Measurements from ENCODE around the gene SF3B3.
A peak's percentile ranks its signal among the peaks of the same experiment; 100 is the strongest.

Gene SF3B3

DNA sequence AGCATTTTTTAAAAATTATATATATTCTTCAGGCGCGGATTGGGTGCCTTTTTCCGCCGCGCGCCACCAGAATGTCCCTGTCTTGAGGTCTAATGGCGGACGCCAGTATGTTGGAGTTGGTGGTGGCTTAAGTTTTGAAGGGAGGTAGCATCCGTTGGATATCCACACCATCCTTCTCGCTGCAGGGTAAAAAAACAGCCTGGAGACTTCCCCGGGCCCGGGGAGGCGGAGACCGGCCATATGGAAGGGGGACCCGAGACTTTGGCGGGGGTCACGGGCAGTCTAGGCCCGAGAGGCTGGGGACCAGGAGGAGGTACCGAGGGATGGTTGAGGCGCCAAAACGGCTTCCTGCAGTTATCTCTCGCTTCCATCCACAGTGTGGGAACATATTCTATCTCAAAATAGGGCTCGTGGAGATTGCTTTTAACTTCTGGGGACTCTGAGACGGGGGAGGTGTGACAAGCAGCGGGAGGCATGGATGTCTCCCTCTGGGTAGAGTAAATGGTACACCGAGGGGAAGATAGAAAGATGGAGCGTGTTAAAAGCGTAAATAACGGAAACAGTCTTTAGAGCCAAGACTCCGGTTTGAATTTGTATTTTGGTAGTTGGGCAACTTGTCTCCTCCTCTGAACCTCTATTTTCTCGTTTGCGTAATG is at the start of gene SF3B3:
Gene SF3B3 (plus strand): TSS at position 74 of the 656 bp plus-strand sequence. CDS start 2,841 bp downstream, outside the sequence.
- Histone ChIP-seq H3K36me3 (ENCODE audit: control insufficient read depth in 1 of 2, insufficient read depth in 2 of 2, low read length in 2 of 2) (peaks cover 12 to 18% of the 10 kb centered on the region in 2 donors), H3K27me3 (ENCODE audit: control insufficient read depth in 1 of 2, insufficient read depth in 2 of 2, low read length in 2 of 2) (no peaks in the 10 kb centered on the region), H3K4me3 (ENCODE audit: low read depth in 1 of 2, low read length in 2 of 2) (peak within 1 kb of the TSS; percentile 98 to 100), H3K27ac (ENCODE audit: low read depth, low read length) (peak within 1 kb of the TSS; percentile 71), H3K4me1 (ENCODE audit: control insufficient read depth in 1 of 2, insufficient read depth in 2 of 2, low read length in 2 of 2) (peaks cover 26 to 30% of the 10 kb centered on the region in 2 donors), H3K9me3 (ENCODE audit: control insufficient read depth in 1 of 2, low read length in 2 of 2) (no peaks in the 10 kb centered on the region), H3K9ac (ENCODE audit: low read depth in 1 of 2, low read length in 2 of 2) (peak within 1 kb of the TSS; percentile 87 to 90)

DNA sequence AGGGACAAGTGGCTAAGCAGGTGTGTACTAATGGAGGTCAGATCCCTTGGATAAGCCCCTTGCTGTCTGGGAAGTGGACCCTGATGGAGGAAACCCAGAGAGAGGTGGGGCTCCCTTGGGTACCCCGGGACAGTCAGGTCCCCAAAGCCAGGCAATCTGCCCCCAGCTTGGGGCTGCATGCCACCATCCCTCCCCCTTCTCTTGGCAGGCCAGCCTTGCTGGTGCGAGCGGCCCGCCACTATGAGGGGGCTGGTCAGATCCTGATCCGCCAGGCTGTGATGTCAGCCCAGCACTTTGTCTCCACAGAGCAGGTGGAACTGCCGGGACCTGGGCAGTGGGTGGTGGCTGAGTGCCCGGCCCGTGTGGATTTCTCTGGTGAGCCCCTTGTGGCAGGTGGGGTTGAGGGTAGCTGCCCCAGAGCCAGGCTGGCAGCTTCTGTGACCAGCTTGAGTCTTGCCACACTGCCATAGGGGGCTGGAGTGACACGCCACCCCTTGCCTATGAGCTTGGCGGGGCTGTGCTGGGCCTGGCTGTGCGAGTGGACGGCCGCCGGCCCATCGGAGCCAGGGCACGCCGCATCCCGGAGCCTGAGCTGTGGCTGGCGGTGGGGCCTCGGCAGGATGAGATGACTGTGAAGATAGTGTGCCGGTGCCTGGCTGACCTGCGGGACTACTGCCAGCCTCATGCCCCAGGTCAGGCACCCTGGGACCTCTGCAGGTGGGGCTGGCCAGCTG is 49.1 kb upstream of the SF3B3 start:
- H3K36me3 ChIP-seq (ENCODE audit: control insufficient read depth in 1 of 2, insufficient read depth in 2 of 2, low read length in 2 of 2) = peaks cover 15 to 61% of the 10 kb centered on the region in 2 donors
- H3K27ac ChIP-seq (ENCODE audit: low read depth, low read length) = no peak overlapping the region
- no peaks in the 10 kb centered on the region for H3K9me3 ChIP-seq (ENCODE audit: control insufficient read depth in 1 of 2, low read length in 2 of 2)
- peaks cover 6 to 8% of the 10 kb centered on the region in 2 donors for H3K4me1 ChIP-seq (ENCODE audit: control insufficient read depth in 1 of 2, insufficient read depth in 2 of 2, low read length in 2 of 2)
- no peaks in the 10 kb centered on the region for H3K27me3 ChIP-seq (ENCODE audit: control insufficient read depth in 1 of 2, insufficient read depth in 2 of 2, low read length in 2 of 2)
- no peak overlapping the region for H3K4me3 ChIP-seq (ENCODE audit: low read depth in 1 of 2, low read length in 2 of 2)
- H3K9ac ChIP-seq (ENCODE audit: low read depth in 1 of 2, low read length in 2 of 2) = no peak overlapping the region

GRCh38 chr16:70475054-70475871 is 48.4 kb upstream of the SF3B3 start:
- peaks cover 7 to 8% of the 10 kb centered on the region in 2 donors for H3K4me1 ChIP-seq (ENCODE audit: control insufficient read depth in 1 of 2, insufficient read depth in 2 of 2, low read length in 2 of 2)
- H3K27me3 ChIP-seq (ENCODE audit: control insufficient read depth in 1 of 2, insufficient read depth in 2 of 2, low read length in 2 of 2) = no peaks in the 10 kb centered on the region
- no peak overlapping the region for H3K4me3 ChIP-seq (ENCODE audit: low read depth in 1 of 2, low read length in 2 of 2)
- no peak overlapping the region for H3K9ac ChIP-seq (ENCODE audit: low read depth in 1 of 2, low read length in 2 of 2)
- no peaks in the 10 kb centered on the region for H3K9me3 ChIP-seq (ENCODE audit: control insufficient read depth in 1 of 2, low read length in 2 of 2)
- H3K36me3 ChIP-seq (ENCODE audit: control insufficient read depth in 1 of 2, insufficient read depth in 2 of 2, low read length in 2 of 2) = peaks cover 14 to 65% of the 10 kb centered on the region in 2 donors
- H3K27ac ChIP-seq (ENCODE audit: low read depth, low read length) = no peak overlapping the region

DNA sequence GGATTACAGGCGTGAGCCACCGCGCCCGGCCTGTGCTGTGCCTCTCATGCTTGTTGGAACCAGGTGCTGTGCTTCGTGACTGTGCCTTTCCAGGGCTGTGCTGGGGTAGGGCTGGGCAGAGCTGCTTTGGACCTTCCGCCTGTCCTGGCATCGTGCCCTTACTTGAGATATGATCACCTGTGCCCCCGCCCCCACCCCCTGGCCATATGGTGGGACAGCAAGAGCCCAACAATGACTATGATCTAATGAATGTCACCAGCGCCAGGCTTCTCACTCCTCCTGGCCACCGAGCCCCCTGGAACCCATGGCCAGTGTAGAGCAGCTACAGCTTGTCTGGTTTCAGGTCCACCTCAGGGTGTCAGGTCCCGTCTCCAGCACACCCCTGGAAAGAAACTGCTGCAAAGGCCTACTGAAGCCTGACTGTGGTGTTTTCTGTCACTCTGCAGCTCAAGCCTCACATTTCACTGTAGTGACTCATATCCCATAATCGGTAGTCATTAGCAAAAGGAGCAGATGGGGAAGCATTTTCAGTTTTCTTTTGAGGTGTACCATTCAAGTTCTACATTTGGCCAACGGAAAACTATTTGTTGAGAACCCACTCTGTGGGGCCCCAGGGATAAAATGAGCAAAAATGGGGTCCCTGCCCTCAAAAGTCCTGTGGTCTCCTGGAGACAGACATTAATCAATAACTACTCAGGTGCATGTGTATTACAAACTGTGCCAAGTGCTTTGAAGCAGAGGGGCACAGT is 47.2 kb upstream of the SF3B3 start:
- Histone ChIP-seq H3K9ac (ENCODE audit: low read depth in 1 of 2, low read length in 2 of 2) (no peak overlapping the region), H3K27me3 (ENCODE audit: control insufficient read depth in 1 of 2, insufficient read depth in 2 of 2, low read length in 2 of 2) (no peaks in the 10 kb centered on the region), H3K36me3 (ENCODE audit: control insufficient read depth in 1 of 2, insufficient read depth in 2 of 2, low read length in 2 of 2) (peaks cover 20 to 67% of the 10 kb centered on the region in 2 donors), H3K27ac (ENCODE audit: low read depth, low read length) (peak overlapping the region; percentile 36), H3K4me1 (ENCODE audit: control insufficient read depth in 1 of 2, insufficient read depth in 2 of 2, low read length in 2 of 2) (peaks cover 8 to 10% of the 10 kb centered on the region in 2 donors), H3K9me3 (ENCODE audit: control insufficient read depth in 1 of 2, low read length in 2 of 2) (no peaks in the 10 kb centered on the region), H3K4me3 (ENCODE audit: low read depth in 1 of 2, low read length in 2 of 2) (no peak overlapping the region)

DNA sequence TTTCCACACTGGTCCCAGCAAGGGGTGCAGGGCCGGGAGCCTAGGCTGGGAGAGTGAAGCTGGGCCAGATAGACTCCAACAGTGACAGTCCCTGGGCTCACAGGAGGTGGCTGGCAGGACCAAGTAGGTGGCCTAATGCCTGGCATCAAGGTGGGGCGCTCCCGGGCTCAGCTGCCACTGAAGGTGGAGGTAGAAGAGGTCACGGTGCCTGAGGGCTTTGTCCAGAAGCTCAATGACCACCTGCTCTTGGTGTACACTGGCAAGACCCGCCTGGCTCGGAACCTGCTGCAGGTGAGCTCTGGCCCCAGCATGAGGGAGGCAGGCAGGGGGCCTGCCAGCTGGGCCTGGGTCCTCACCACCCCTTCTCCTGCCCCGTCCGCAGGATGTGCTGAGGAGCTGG is 45.4 kb upstream of the SF3B3 start:
- H3K36me3 ChIP-seq (ENCODE audit: control insufficient read depth in 1 of 2, insufficient read depth in 2 of 2, low read length in 2 of 2) = peaks cover 20 to 74% of the 10 kb centered on the region in 2 donors
- H3K4me1 ChIP-seq (ENCODE audit: control insufficient read depth in 1 of 2, insufficient read depth in 2 of 2, low read length in 2 of 2) = peaks cover 8 to 10% of the 10 kb centered on the region in 2 donors
- no peaks in the 10 kb centered on the region for H3K27me3 ChIP-seq (ENCODE audit: control insufficient read depth in 1 of 2, insufficient read depth in 2 of 2, low read length in 2 of 2)
- no peak overlapping the region for H3K4me3 ChIP-seq (ENCODE audit: low read depth in 1 of 2, low read length in 2 of 2)
- no peak overlapping the region for H3K9ac ChIP-seq (ENCODE audit: low read depth in 1 of 2, low read length in 2 of 2)
- no peak overlapping the region for H3K27ac ChIP-seq (ENCODE audit: low read depth, low read length)
- no peaks in the 10 kb centered on the region for H3K9me3 ChIP-seq (ENCODE audit: control insufficient read depth in 1 of 2, low read length in 2 of 2)

DNA sequence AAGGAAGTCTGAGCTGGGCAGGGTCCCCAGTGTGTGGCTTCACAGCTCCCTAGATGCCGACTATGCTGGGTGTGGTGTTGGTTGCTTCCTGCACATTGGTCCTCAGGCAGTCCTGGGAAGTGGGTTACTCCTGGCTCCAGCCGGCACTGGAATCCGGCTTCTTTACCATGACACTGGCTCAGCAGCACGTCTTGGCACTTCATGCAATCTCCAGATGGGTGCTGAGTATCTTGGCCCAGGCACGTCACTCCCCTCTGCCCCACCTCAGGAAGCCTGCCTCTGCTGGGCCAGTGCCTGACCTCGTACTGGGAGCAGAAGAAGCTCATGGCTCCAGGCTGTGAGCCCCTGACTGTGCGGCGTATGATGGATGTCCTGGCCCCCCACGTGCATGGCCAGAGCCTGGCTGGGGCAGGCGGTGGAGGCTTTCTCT is 44.7 kb upstream of the SF3B3 start:
- Histone ChIP-seq H3K4me1 (ENCODE audit: control insufficient read depth in 1 of 2, insufficient read depth in 2 of 2, low read length in 2 of 2) (peaks cover 8 to 10% of the 10 kb centered on the region in 2 donors), H3K27me3 (ENCODE audit: control insufficient read depth in 1 of 2, insufficient read depth in 2 of 2, low read length in 2 of 2) (no peaks in the 10 kb centered on the region), H3K27ac (ENCODE audit: low read depth, low read length) (no peak overlapping the region), H3K36me3 (ENCODE audit: control insufficient read depth in 1 of 2, insufficient read depth in 2 of 2, low read length in 2 of 2) (peaks cover 19 to 74% of the 10 kb centered on the region in 2 donors), H3K9me3 (ENCODE audit: control insufficient read depth in 1 of 2, low read length in 2 of 2) (no peaks in the 10 kb centered on the region), H3K9ac (ENCODE audit: low read depth in 1 of 2, low read length in 2 of 2) (no peak overlapping the region), H3K4me3 (ENCODE audit: low read depth in 1 of 2, low read length in 2 of 2) (no peak overlapping the region)

DNA sequence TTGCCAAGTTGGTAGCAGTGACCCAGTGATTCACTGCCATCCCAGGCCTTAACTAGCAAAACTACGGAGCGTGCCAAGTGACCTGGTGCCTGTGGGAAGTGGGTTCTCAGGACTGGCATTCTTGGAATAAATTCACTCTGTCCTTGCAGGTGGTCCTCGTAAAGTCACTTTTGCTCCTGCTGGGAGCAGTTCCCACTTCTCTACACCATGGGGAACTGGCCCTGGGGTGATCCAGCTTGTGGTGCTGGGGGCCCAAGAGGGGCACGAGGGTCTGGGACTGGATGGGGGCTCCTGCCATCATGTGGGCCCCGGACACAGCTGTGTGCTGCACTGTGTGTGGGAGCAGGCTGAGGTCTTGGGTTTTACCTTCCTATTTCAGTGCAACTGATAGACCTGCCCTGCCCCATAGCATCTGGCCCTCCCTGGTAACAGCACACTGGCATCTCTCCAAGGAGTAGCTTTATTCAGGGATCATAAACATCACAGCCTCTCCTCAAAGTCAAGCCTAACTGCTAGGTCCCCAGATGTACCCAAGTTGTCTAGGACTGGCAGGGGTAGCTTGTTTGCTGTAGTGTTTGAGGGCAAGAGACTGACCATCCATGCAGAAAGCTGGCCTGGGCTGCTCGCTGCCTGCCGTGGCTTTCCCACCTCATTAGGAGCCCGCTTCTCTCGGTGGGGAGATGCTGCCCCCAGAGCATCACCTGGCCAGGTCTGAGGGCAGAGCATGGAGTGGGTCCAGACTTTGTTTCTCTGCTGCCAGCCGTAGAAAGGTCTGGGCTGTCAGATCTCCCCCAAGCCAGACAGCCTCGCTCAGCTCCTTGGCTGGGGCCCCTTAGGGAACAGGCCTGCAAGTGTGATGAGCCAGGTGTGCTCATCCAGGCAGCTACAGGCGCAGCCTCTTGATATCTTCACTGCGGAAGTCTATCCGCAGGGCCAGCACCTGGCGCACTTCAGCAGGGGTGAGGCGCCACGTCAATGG is 43.2 kb upstream of the SF3B3 start:
- peaks cover 21 to 69% of the 10 kb centered on the region in 2 donors for H3K36me3 ChIP-seq (ENCODE audit: control insufficient read depth in 1 of 2, insufficient read depth in 2 of 2, low read length in 2 of 2)
- H3K27me3 ChIP-seq (ENCODE audit: control insufficient read depth in 1 of 2, insufficient read depth in 2 of 2, low read length in 2 of 2) = no peaks in the 10 kb centered on the region
- H3K9me3 ChIP-seq (ENCODE audit: control insufficient read depth in 1 of 2, low read length in 2 of 2) = no peaks in the 10 kb centered on the region

DNA sequence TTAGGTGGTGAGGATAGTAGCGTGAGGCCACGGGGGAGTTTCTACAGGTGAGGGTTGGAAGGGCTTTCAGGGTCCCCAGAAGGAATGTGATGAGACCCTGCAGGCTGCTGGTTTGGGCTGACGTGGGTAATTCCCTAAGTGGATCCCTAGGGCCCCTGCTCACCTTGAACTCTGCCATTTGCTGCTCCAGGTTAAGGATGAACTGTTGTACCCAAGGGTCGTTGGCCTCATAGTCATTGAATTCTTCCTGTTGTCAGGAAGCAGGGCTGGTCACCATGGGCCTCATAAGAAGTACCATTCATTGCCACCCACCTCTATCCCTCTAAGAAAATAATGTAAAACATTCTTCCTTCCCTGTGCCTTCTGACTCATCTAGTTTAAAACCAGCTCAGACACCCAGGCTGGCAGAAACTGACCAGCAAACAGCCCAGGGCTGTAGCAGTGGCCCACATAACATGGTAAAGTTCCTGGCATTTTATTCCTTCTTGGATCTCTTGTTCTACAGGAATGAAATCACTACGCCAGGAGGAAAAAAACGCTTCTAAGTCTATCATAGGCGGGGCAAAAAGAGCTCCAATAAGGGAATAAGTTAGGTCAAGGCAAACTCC is 41.6 kb upstream of the SF3B3 start:
- Histone ChIP-seq H3K36me3 (ENCODE audit: control insufficient read depth in 1 of 2, insufficient read depth in 2 of 2, low read length in 2 of 2) (peaks cover 25 to 72% of the 10 kb centered on the region in 2 donors), H3K4me1 (ENCODE audit: control insufficient read depth in 1 of 2, insufficient read depth in 2 of 2, low read length in 2 of 2) (peaks cover 0 to 4% of the 10 kb centered on the region in 2 donors), H3K9me3 (ENCODE audit: control insufficient read depth in 1 of 2, low read length in 2 of 2) (no peaks in the 10 kb centered on the region), H3K27ac (ENCODE audit: low read depth, low read length) (no peak overlapping the region), H3K9ac (ENCODE audit: low read depth in 1 of 2, low read length in 2 of 2) (no peak overlapping the region), H3K4me3 (ENCODE audit: low read depth in 1 of 2, low read length in 2 of 2) (no peak overlapping the region), H3K27me3 (ENCODE audit: control insufficient read depth in 1 of 2, insufficient read depth in 2 of 2, low read length in 2 of 2) (no peaks in the 10 kb centered on the region)

More for the DNA sequence above, 43.2 kb upstream of the SF3B3 start:
- peaks cover 8 to 10% of the 10 kb centered on the region in 2 donors for H3K4me1 ChIP-seq (ENCODE audit: control insufficient read depth in 1 of 2, insufficient read depth in 2 of 2, low read length in 2 of 2)
- no peak overlapping the region for H3K9ac ChIP-seq (ENCODE audit: low read depth in 1 of 2, low read length in 2 of 2)
- H3K4me3 ChIP-seq (ENCODE audit: low read depth in 1 of 2, low read length in 2 of 2) = no peak overlapping the region
- H3K27ac ChIP-seq (ENCODE audit: low read depth, low read length) = no peak overlapping the region
